PC-3 (cell line): ENCODE data around the gene ZNF138.

Source experiments
- CTCF ChIP-seq: fragments of 300-600 bp; sonication (generic); conservative IDR thresholded peaks from 2 replicates; pipeline ENCODE4 v1.5.1; 2017; ENCODE audit warnings: antibody characterized with exemption, low read depth, mild to moderate bottlenecking, low read length
- EZH2 ChIP-seq: fragments of 300-600 bp; sonication (generic); IDR thresholded peaks from one replicate; pipeline ENCODE4 v1.6.1; 2017; ENCODE audit warnings: antibody characterized with exemption, mild to moderate bottlenecking, low read length; ENCODE audit not compliant: unreplicated experiment

- no peak for TF ChIP-seq EZH2
- TF ChIP-seq CTCF = no peak
Measured at GRCh38 chr7:64875258-64875657, 81.0 kb downstream of the ZNF138 start.
